ENCODE measurements around the gene SMYD3.

DNA sequence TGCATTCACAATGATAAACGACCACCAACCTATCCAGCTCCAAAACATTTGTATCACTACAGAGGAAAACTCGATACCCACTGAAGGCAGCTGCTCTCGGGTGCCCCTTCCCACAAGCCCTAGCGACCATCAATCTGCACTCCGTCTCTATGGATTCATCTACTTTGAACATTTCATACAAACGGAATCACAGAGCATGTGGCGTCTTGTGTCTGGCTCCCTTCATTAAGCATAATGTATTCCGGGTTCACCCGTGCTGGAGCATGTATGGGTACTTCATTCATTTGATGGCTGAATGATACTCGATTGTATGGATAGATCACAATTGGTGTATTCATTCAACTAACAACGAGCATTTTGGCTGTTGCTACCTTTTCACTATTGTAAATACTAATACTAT lies 340.2 kb downstream of the SMYD3 start:
- no peak for TF ChIP-seq POLR2A (IDR thresholded peaks at IDR 0.05)
- TF ChIP-seq, protein P1, sequence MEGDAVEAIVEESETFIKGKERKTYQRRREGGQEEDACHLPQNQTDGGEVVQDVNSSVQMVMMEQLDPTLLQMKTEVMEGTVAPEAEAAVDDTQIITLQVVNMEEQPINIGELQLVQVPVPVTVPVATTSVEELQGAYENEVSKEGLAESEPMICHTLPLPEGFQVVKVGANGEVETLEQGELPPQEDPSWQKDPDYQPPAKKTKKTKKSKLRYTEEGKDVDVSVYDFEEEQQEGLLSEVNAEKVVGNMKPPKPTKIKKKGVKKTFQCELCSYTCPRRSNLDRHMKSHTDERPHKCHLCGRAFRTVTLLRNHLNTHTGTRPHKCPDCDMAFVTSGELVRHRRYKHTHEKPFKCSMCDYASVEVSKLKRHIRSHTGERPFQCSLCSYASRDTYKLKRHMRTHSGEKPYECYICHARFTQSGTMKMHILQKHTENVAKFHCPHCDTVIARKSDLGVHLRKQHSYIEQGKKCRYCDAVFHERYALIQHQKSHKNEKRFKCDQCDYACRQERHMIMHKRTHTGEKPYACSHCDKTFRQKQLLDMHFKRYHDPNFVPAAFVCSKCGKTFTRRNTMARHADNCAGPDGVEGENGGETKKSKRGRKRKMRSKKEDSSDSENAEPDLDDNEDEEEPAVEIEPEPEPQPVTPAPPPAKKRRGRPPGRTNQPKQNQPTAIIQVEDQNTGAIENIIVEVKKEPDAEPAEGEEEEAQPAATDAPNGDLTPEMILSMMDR (IDR thresholded peaks at IDR 0.05): no peak

All from gastroesophageal sphincter (tissue), 3 donors.